Epithelial cell of esophagus (primary cell): ENCODE data around the gene NEK6.

Experiments
- DNase-seq: peaks from one replicate; pipeline ENCODE4 v3.0.0; 2010; ENCODE audit warnings: low read depth
- H3K4me3 ChIP-seq: 2 replicates; pipeline ENCODE4 v1.5.1; 2011; ENCODE audit warnings: mild to moderate bottlenecking, low read length, control low read depth
- TF ChIP-seq, protein P1 (sequence below): IDR thresholded peaks from 2 replicates; pipeline ENCODE4 v1.5.1; 2011; ENCODE audit warnings: low read depth, mild to moderate bottlenecking, low read length, control low read depth, inconsistent platforms; ENCODE audit not compliant: insufficient read depth; ENCODE audit errors: missing control alignments

NEK6 gene

DNA sequence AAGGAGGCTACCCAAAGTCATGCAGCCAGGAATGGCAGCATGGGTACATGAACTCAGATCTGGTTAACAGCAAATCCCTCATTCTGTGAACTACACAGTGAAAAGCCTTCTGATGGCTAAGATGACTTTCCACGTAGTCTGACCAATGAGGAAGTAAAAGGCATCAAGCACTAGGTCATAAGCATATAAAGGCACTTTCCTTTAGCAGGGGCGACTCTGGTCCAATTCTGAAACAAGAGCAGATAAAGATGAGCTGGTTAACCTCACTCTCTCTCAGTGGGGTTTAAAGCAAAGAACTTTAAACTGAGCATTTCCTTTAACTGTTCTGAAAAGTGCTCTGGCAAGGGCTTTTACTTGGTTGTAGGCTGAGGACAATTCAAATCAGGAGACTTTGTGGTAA is 136.4 kb downstream of the NEK6 start:
- no peak overlapping the region for H3K4me3 ChIP-seq
- TF ChIP-seq, protein P1, sequence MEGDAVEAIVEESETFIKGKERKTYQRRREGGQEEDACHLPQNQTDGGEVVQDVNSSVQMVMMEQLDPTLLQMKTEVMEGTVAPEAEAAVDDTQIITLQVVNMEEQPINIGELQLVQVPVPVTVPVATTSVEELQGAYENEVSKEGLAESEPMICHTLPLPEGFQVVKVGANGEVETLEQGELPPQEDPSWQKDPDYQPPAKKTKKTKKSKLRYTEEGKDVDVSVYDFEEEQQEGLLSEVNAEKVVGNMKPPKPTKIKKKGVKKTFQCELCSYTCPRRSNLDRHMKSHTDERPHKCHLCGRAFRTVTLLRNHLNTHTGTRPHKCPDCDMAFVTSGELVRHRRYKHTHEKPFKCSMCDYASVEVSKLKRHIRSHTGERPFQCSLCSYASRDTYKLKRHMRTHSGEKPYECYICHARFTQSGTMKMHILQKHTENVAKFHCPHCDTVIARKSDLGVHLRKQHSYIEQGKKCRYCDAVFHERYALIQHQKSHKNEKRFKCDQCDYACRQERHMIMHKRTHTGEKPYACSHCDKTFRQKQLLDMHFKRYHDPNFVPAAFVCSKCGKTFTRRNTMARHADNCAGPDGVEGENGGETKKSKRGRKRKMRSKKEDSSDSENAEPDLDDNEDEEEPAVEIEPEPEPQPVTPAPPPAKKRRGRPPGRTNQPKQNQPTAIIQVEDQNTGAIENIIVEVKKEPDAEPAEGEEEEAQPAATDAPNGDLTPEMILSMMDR = no peak
- no peak for DNase-seq

GRCh38 chr9:124394596-124394995 is 136.8 kb downstream of the NEK6 start:
- DNase-seq = no peak
- no peak overlapping the region for H3K4me3 ChIP-seq
- TF ChIP-seq, protein P1 = peak; percentile 4

DNA sequence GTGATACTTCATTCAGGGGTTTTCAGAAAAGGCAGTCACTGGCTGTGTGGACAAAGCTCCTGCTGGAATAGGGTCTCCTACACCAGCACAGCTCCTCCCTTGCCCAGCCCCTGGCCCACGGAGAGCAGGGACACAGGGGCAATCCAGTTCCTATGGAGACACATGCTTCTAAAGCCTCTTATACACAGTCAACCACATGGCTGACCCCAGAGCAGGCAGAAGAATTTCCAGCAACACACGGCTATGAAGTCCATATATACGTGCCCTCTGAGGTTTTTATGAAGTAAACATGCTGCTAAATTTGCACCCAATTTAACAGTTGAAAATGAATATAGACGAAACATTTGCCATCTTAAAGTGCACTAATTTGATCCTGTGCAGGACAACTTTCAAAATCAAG is 138.1 kb downstream of the NEK6 start:
- H3K4me3 ChIP-seq = no peak overlapping the region
- DNase-seq = no peak
- TF ChIP-seq, protein P1 = no peak

DNA sequence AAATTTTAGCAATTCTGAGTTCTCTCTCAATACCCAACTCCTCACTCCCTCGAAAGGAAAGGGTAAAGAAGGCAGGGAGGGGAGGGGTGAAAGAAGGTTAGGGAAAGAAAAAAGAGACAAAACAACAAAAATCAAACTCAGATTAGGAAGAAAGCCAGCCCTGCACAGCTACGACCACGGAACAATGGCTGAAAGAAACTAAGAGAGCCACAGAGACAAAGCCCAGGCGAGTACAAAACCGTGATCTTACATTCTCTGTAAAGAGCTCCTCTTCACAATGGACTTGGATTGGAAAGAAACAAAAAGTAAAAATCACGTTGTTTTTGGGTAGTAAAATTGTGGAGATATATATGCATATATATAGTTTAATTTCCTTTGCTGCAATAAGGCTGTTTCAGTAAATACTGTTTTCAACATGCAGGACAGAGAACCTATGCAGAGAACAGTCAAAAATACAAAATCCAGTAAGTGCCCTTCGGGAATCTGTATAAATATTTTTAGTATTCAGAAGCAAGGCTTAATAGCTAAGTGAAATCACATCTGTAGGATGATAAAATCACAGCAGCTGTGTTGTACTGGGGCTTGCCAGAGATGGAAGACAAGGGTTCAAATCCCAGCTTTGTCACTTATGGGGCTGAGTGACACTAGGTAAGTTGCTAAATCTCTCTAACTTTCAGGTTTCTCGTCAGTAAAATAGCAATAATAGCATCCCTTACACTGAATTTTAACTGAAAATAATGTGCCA is 140.6 kb downstream of the NEK6 start:
- TF ChIP-seq, protein P1 = no peak
- DNase-seq = no peak
- no peak overlapping the region for H3K4me3 ChIP-seq

- TF ChIP-seq, protein P1 = peak; percentile 8
- H3K4me3 ChIP-seq = no peak overlapping the region
- no peak for DNase-seq
Observed at GRCh38 chr9:124399323-124399967, 141.7 kb downstream of the NEK6 start.

DNA sequence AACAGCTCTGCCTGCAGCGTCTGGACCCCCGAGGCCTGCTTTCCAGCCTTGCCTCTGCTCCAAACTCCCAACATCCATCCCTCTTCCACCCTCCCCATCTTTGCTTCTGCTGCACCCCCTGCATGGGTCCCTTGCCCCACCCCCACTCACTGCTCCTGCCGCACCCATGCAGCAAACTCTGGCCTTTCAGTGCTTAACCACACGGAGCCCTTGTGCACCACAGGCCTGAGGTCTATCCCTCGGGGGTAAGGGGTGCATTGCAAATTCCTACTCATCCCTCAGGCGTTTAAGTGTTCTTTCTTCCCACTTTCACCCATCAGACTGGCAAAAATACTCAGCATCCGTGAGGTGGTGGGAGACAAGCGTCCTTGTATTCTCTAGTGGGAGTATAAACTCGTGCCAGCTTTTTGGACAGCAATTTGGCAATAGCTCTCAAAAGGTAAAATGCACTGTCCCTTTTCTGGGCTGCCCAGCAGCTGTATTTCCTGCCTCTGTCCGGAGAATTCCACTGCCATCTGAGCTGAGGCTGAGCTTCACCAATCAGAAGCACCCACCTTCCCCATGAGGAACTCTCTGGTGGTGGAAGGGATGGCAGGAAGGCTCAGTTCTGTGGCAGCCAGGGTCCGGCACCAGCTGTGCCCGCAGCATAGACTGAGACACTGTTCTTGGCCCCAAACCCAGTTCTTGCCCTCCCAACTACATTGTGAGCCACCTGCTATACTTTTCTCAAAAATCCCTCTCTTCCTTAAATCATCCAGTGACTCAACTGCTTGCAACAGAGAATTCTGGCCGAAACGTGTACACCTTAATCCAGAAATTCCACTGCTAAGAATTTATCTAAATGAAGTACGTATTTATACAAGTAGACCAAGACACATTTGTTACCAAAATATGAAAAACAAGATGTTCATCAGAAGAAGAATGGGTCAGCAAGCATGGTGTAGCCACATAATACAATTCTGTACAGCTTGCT is 142.5 kb downstream of the NEK6 start:
- peak; percentile 42 for DNase-seq
- H3K4me3 ChIP-seq = no peak overlapping the region
- TF ChIP-seq, protein P1 = no peak
